Hematopoietic multipotent progenitor cell (in vitro differentiated cells): Measurements from ENCODE around the gene UBC. TPM values are rescaled to one million over a fixed set of nuclear protein-coding genes. Genes with fewer than 3 reads are reported as not detected.

Experiments
- DNase-seq, 3 donors: peaks; one replicate each; pipeline ENCODE4 v3.0.0-alpha.2; 2011 to 2015; ENCODE audit warnings: low read depth in 2 of 3, low spot score in 2 of 3
- total RNA-seq: library from RNA; depleted of rRNA; stranded (reverse); fragments of >200 nt; gene quantifications from one replicate; pipeline ENCODE4 v1.2.3, GENCODE V29; 2012

The UBC gene
- 932 TPM for total RNA-seq

- DNase-seq = peak; percentile 93 to 97 (median 93)
Observed at GRCh38 chr12:124914392-124915238, at the start of gene UBC. TSS of gene UBC (minus strand) at chr12:124914650. CDS start at chr12:124913771, 879 bp downstream.

GRCh38 chr12:124963211-124963610 lies 48.8 kb upstream of the UBC start:
- no peak for DNase-seq

- no peak for DNase-seq
Observed at GRCh38 chr12:124961055-124961454, 46.6 kb upstream of the UBC start.

- DNase-seq = no peak
Observed at GRCh38 chr12:124956571-124956970, 42.1 kb upstream of the UBC start.

- DNase-seq = no peak
Observed at GRCh38 chr12:124954771-124955170, 40.3 kb upstream of the UBC start.

GRCh38 chr12:124953689-124954405 lies 39.4 kb upstream of the UBC start:
- no peak for DNase-seq

- no peak for DNase-seq
Observed at GRCh38 chr12:124952801-124953200, 38.4 kb upstream of the UBC start.

GRCh38 chr12:124952295-124952694 lies 37.8 kb upstream of the UBC start:
- no peak for DNase-seq

GRCh38 chr12:124949779-124950728 lies 35.6 kb upstream of the UBC start:
- DNase-seq = no peak

GRCh38 chr12:124949066-124949465 lies 34.6 kb upstream of the UBC start:
- DNase-seq = no peak

- no peak for DNase-seq
Observed at GRCh38 chr12:124947561-124948398, 33.3 kb upstream of the UBC start.

- DNase-seq = no peak
Observed at GRCh38 chr12:124947013-124947412, 32.6 kb upstream of the UBC start.

- DNase-seq = no peak
Observed at GRCh38 chr12:124946447-124946793, 32.0 kb upstream of the UBC start.

- DNase-seq = no peak
Observed at GRCh38 chr12:124941170-124941527, 26.7 kb upstream of the UBC start.

GRCh38 chr12:124940393-124941169 lies 26.1 kb upstream of the UBC start:
- DNase-seq = peak; percentile 57 to 81 (median 80)

GRCh38 chr12:124940143-124940392 lies 25.6 kb upstream of the UBC start:
- no peak for DNase-seq

- peak; percentile 71 to 91 (median 83) for DNase-seq
Observed at GRCh38 chr12:124939421-124940142, 25.1 kb upstream of the UBC start.

GRCh38 chr12:124939079-124939420 lies 24.6 kb upstream of the UBC start:
- peak in 2 of 3 donors; percentile 74 to 76 for DNase-seq

- no peak for DNase-seq
Observed at GRCh38 chr12:124938587-124938986, 24.1 kb upstream of the UBC start.
